AML-193 (cell line): Measurements from ENCODE around the gene GATD1.

Experiments used
- DNase-seq, 2 experiments: peaks; one replicate each; lab custom pipeline; 2025; lab: John Stamatoyannopoulos, UW

Gene GATD1

GRCh38 chr11:795634-796564, 18.6 kb upstream of the GATD1 start:
- DNase-seq, result peak; percentile 76 to 77

- DNase-seq, result no peak
Measured at GRCh38 chr11:794766-795633, 17.7 kb upstream of the GATD1 start.

- no peak for DNase-seq
Measured at GRCh38 chr11:794013-794765, 16.9 kb upstream of the GATD1 start.

GRCh38 chr11:793556-793955, 16.3 kb upstream of the GATD1 start:
- DNase-seq, result no peak

GRCh38 chr11:792873-793272, 15.6 kb upstream of the GATD1 start:
- no peak for DNase-seq

- no peak for DNase-seq
Measured at GRCh38 chr11:792535-792821, 15.2 kb upstream of the GATD1 start.

GRCh38 chr11:791658-792534, 14.6 kb upstream of the GATD1 start:
- DNase-seq, result no peak

GRCh38 chr11:790721-791564, 13.7 kb upstream of the GATD1 start:
- no peak for DNase-seq

GRCh38 chr11:789943-790342, 12.7 kb upstream of the GATD1 start, which contains the start of gene CEND1:
Gene CEND1 (minus strand): TSS chr11:790090. CDS start chr11:788576, 1,514 bp downstream.
- DNase-seq, result no peak

- no peak for DNase-seq
Measured at GRCh38 chr11:788953-789940, 12.0 kb upstream of the GATD1 start.

GRCh38 chr11:788009-788640, 10.8 kb upstream of the GATD1 start:
- DNase-seq, result no peak

- DNase-seq, result no peak
Measured at GRCh38 chr11:787084-787675, 9.9 kb upstream of the GATD1 start.

- no peak for DNase-seq
Measured at GRCh38 chr11:786235-787083, 9.2 kb upstream of the GATD1 start.

GRCh38 chr11:783581-784015, 6.3 kb upstream of the GATD1 start:
- DNase-seq, result no peak

GRCh38 chr11:782264-783174, 5.2 kb upstream of the GATD1 start:
- DNase-seq, result no peak

GRCh38 chr11:779955-780532, 2.8 kb upstream of the GATD1 start:
- DNase-seq, result no peak
